Fibroblast of lung (primary cell): Measurements from ENCODE around the gene RXFP2. TPM values are rescaled to one million over a fixed set of nuclear protein-coding genes. Genes with fewer than 3 reads are reported as not detected.

Experiments
- DNase-seq, 2 donors: peaks; one replicate each; pipeline versions ENCODE4 v3.0.0 to v3.0.0-alpha.2; 2010; ENCODE audit warnings: low read depth in 2 of 2
- H2AFZ ChIP-seq: 2 replicates; pipeline ENCODE4 v1.5.1; 2012; ENCODE audit warnings: low read length, control low read depth, inconsistent platforms
- H3K27ac ChIP-seq: 2 replicates; pipeline ENCODE4 v1.5.1; 2011; ENCODE audit warnings: low read length, control low read depth; ENCODE audit not compliant: insufficient read depth
- H3K27me3 ChIP-seq: 2 replicates; pipeline ENCODE4 v1.5.1; 2011; ENCODE audit warnings: mild to moderate bottlenecking, low read length; ENCODE audit not compliant: control insufficient read depth, insufficient read depth
- H3K36me3 ChIP-seq: 2 replicates; pipeline ENCODE4 v1.5.1; 2011; ENCODE audit warnings: low read length; ENCODE audit not compliant: control insufficient read depth, insufficient read depth
- H3K4me1 ChIP-seq: 2 replicates; pipeline ENCODE4 v1.5.1; 2011; ENCODE audit warnings: low read length; ENCODE audit not compliant: control insufficient read depth, insufficient read depth; ENCODE audit errors: extremely low read depth
- H3K4me2 ChIP-seq: 2 replicates; pipeline ENCODE4 v1.5.1; 2011; ENCODE audit warnings: low read length, control low read depth; ENCODE audit not compliant: insufficient read depth; ENCODE audit errors: extremely low read depth
- H3K4me3 ChIP-seq, 4 experiments: fragments of 200-600 bp in 1 of 4; sonication (generic) in 1 of 4; replicated peaks in 1 of 4; 2 replicates each; pipeline ENCODE4 v1.5.1; 2011 to 2016; ENCODE audit warnings: low read length in 4 of 4, low read depth in 3 of 4, mild to moderate bottlenecking in 3 of 4, control low read depth in 2 of 4, inconsistent platforms in 1 of 4, mixed read lengths in 1 of 4; ENCODE audit not compliant: insufficient read depth in 1 of 4; ENCODE audit errors: control extremely low read depth in 1 of 4
- H3K79me2 ChIP-seq: 2 replicates; pipeline ENCODE4 v1.5.1; 2012; ENCODE audit warnings: mild to moderate bottlenecking, low read length, inconsistent platforms; ENCODE audit not compliant: control insufficient read depth, insufficient read depth
- H3K9ac ChIP-seq: 2 replicates; pipeline ENCODE4 v1.5.1; 2011; ENCODE audit warnings: mild to moderate bottlenecking, low read length, control low read depth; ENCODE audit not compliant: insufficient read depth
- H3K9me3 ChIP-seq: 2 replicates; pipeline ENCODE4 v1.5.1; 2012; ENCODE audit warnings: low read depth, low read length; ENCODE audit not compliant: control insufficient read depth, insufficient read depth
- H4K20me1 ChIP-seq: 2 replicates; pipeline ENCODE4 v1.5.1; 2011; ENCODE audit warnings: low read length; ENCODE audit not compliant: control insufficient read depth, insufficient read depth; ENCODE audit errors: extremely low read depth
- CTCF ChIP-seq, 2 donors: IDR thresholded peaks in 1 of 2; conservative IDR thresholded peaks in 1 of 2; 1 replicate in 1 of 2; 2 replicates in 1 of 2; pipeline ENCODE4 v1.5.1; 2011 to 2012; ENCODE audit warnings: low read length in 2 of 2, control low read depth in 1 of 2, inconsistent platforms in 1 of 2, low read depth in 1 of 2, mild to moderate bottlenecking in 1 of 2
- EZH2 ChIP-seq: IDR thresholded peaks from 2 replicates; pipeline ENCODE4 v1.5.1; 2012; ENCODE audit warnings: low read length, control low read depth, mild to moderate bottlenecking; ENCODE audit errors: missing control alignments
- polyA plus RNA-seq, 2 donors: library from polyadenylated mRNA; depleted of rRNA in 1 of 2; stranded (reverse) in 1 of 2; unstranded in 1 of 2; fragments of >200 nt; gene quantifications; 2 replicates each; pipeline ENCODE4 v1.2.1, GENCODE V29; 2011 to 2012; ENCODE audit warnings: missing spikeins in 1 of 2
- total RNA-seq: library from RNA; depleted of rRNA; stranded (reverse); fragments of >200 nt; gene quantifications from 2 replicates; pipeline ENCODE4 v1.2.1, GENCODE V29; 2014

RXFP2 gene
- total and polyA plus RNA-seq, 2 donors (not counting 1 experiment from before 2014, with no cell fraction given) = not detected

- H3K4me1 ChIP-seq = no peaks in the 10 kb centered on the region
- H3K27me3 ChIP-seq = no peaks in the 10 kb centered on the region
- no peaks in the 10 kb centered on the region for H3K9me3 ChIP-seq
- H3K36me3 ChIP-seq = no peaks in the 10 kb centered on the region
- TF ChIP-seq CTCF (conservative IDR thresholded peaks at IDR 0.05 in 1 of 2, IDR thresholded peaks at IDR 0.05 in 1 of 2; ENCODE audit: low read depth in 1 of 2, low read length in 2 of 2) (peak; percentile 98 to 99), EZH2 (no peak)
- DNase-seq = peak; percentile 53 to 79
- peak overlapping the region; percentile 49 for H3K4me2 ChIP-seq
- peak overlapping the region; percentile 43 for H2AFZ ChIP-seq
- peak overlapping the region in 1 of 4 experiments; percentile 2 for H3K4me3 ChIP-seq
- no peaks in the 10 kb centered on the region for H4K20me1 ChIP-seq
- no peak overlapping the region for H3K27ac ChIP-seq
- no peaks in the 10 kb centered on the region for H3K79me2 ChIP-seq
- no peak overlapping the region for H3K9ac ChIP-seq
These were observed 2.9 kb downstream of the RXFP2 start for GRCh38 chr13:31742097-31742734.

GRCh38 chr13:31747291-31747690 is 8.0 kb downstream of the RXFP2 start:
- peaks cover 5% of the 10 kb centered on the region for H3K4me1 ChIP-seq
- no peaks in the 10 kb centered on the region for H3K36me3 ChIP-seq
- H3K27ac ChIP-seq = no peak overlapping the region
- no peak for DNase-seq
- no peak overlapping the region for H3K4me3 ChIP-seq
- no peaks in the 10 kb centered on the region for H4K20me1 ChIP-seq
- H3K79me2 ChIP-seq = no peaks in the 10 kb centered on the region
- H2AFZ ChIP-seq = no peak overlapping the region
- H3K27me3 ChIP-seq = no peaks in the 10 kb centered on the region
- H3K4me2 ChIP-seq = no peak overlapping the region
- H3K9me3 ChIP-seq = no peaks in the 10 kb centered on the region
- no peak overlapping the region for H3K9ac ChIP-seq
- no peak for TF ChIP-seq CTCF (conservative IDR thresholded peaks at IDR 0.05 in 1 of 2, IDR thresholded peaks at IDR 0.05 in 1 of 2; ENCODE audit: low read depth in 1 of 2, low read length in 2 of 2)
- no peak for TF ChIP-seq EZH2

GRCh38 chr13:31747966-31748365 is 8.6 kb downstream of the RXFP2 start:
- H2AFZ ChIP-seq = no peak overlapping the region
- DNase-seq = no peak
- H3K4me3 ChIP-seq = no peak overlapping the region
- H3K36me3 ChIP-seq = no peaks in the 10 kb centered on the region
- H3K79me2 ChIP-seq = no peaks in the 10 kb centered on the region
- no peaks in the 10 kb centered on the region for H3K27me3 ChIP-seq
- H4K20me1 ChIP-seq = no peaks in the 10 kb centered on the region
- no peak overlapping the region for H3K9ac ChIP-seq
- peaks cover 5% of the 10 kb centered on the region for H3K4me1 ChIP-seq
- TF ChIP-seq CTCF (conservative IDR thresholded peaks at IDR 0.05 in 1 of 2, IDR thresholded peaks at IDR 0.05 in 1 of 2; ENCODE audit: low read depth in 1 of 2, low read length in 2 of 2) (no peak), EZH2 (no peak)
- H3K27ac ChIP-seq = no peak overlapping the region
- H3K4me2 ChIP-seq = no peak overlapping the region
- no peaks in the 10 kb centered on the region for H3K9me3 ChIP-seq
